Smooth muscle cell (in vitro differentiated cells): ENCODE results near the gene IL11RA. TPM values are rescaled to one million over a fixed set of nuclear protein-coding genes. Genes with fewer than 3 reads are reported as not detected.

Experiments
- DNase-seq: peaks from one replicate; lab custom pipeline; 2025; ENCODE audit not compliant: unreplicated experiment; lab: John Stamatoyannopoulos, UW
- H2AFZ ChIP-seq: fragments of 200-600 bp; sonication (generic); 2 replicates; pipeline ENCODE4 v1.6.0; 2016; ENCODE audit warnings: antibody characterized with exemption, low read depth, mild to moderate bottlenecking
- H3F3A ChIP-seq: fragments of 200-600 bp; sonication (generic); 2 replicates; pipeline ENCODE4 v1.6.0; 2017; ENCODE audit warnings: antibody characterized with exemption, low read depth
- H3K27ac ChIP-seq: fragments of 200-600 bp; sonication (generic); 2 replicates; pipeline ENCODE4 v1.5.1; 2016; ENCODE audit warnings: low read depth, mild to moderate bottlenecking
- H3K27me3 ChIP-seq: fragments of 200-600 bp; sonication (generic); 2 replicates; pipeline ENCODE4 v1.6.1; 2016; ENCODE audit warnings: low read depth, mild to moderate bottlenecking
- H3K36me3 ChIP-seq: fragments of 200-600 bp; sonication (generic); 2 replicates; pipeline ENCODE4 v1.5.1; 2016; ENCODE audit warnings: low read depth
- H3K4me1 ChIP-seq: fragments of 200-600 bp; sonication (generic); 2 replicates; pipeline ENCODE4 v1.5.1; 2016; ENCODE audit warnings: low read depth
- H3K4me2 ChIP-seq: fragments of 200-600 bp; sonication (generic); 2 replicates; pipeline ENCODE4 v1.6.0; 2016; ENCODE audit warnings: mild to moderate bottlenecking
- H3K4me3 ChIP-seq: fragments of 200-600 bp; sonication (generic); 2 replicates; pipeline ENCODE4 v1.5.1; 2016; ENCODE audit warnings: mild to moderate bottlenecking
- H3K79me2 ChIP-seq: fragments of 200-600 bp; sonication (generic); 2 replicates; pipeline ENCODE4 v1.6.0; 2016; ENCODE audit warnings: low read depth, mild to moderate bottlenecking
- H3K9ac ChIP-seq: fragments of 200-600 bp; sonication (generic); 2 replicates; pipeline ENCODE4 v1.6.0; 2016; ENCODE audit warnings: low read depth
- H3K9me3 ChIP-seq: fragments of 200-600 bp; sonication (generic); replicated peaks from 2 replicates; pipeline ENCODE4 v1.5.1; 2016; ENCODE audit warnings: low read depth
- H4K20me1 ChIP-seq: fragments of 200-600 bp; sonication (generic); 2 replicates; pipeline ENCODE4 v1.6.0; 2016; ENCODE audit warnings: low read depth
- CTCF ChIP-seq: fragments of 200-600 bp; sonication (generic); IDR thresholded peaks from 2 replicates; pipeline ENCODE4 v1.5.1; 2017; ENCODE audit warnings: borderline replicate concordance, mild to moderate bottlenecking, antibody characterized with exemption; ENCODE audit not compliant: insufficient read depth, poor library complexity, severe bottlenecking
- WGBS: methylation state at CpG from one replicate; pipeline ENCODE4 v1.1.7; 2016; ENCODE audit warnings: low lambda C conversion rate; 5-methylcytosine and 5-hydroxymethylcytosine counted together
- polyA plus RNA-seq: library from polyadenylated mRNA; unstranded; fragments of >200 nt; fragmentation: Nextera tagmentation; extraction: Ambion mirVana; gene quantifications from 2 replicates; pipeline ENCODE4 v1.2.1, GENCODE V29; 2016
- total RNA-seq: library from RNA; depleted of rRNA; stranded (reverse); fragments of >200 nt; gene quantifications from 2 replicates; pipeline ENCODE4 v1.2.3, GENCODE V29; 2014

The IL11RA gene
- total and polyA plus RNA-seq, 2 experiments from 2014 or later: 44.5 to 99.8 TPM

DNA sequence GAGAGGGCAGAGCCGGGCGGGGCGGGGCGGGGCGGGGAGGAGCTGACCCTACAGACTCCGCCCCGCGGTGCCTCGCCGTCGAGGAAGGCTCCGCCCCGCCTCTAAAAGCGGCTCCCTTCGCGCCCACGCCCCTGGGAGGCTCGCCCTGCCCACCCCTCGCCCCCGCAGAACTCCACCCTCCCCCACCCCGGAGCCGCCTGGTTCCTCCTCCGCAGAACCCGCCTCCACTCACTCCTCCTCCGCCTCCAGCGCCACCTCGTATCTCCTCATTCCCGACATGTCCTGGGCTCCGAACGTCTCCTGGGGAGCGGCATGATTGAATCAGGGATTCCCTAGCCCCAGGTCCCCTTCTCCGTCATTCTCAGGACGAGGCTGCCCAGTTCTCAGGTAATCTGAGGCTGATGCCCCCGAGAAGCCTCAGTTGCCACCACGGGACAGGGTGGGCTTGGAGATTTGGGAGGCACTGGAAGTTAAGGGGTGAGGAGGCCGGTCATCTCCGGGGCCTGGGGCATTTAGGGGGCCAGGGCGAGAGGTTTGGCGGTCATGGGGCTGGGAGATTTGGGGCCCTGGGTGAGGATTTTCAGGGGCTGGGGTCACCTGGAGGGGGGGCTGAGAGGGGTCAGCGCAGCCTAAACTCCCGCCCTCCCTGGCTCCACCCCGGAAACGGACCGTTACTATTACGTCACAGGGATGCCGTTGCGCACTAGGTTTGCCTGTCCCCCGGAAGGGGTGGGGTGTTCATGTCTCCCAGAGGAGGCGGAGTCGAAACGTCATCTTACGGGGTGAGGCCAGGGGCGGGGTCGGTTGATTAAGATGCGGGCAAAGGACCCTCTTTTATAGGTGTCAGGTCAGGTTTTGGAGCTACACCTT lies 13.6 kb downstream of the IL11RA start:
- H3K27ac ChIP-seq: peak overlapping the region; percentile 93
- peak; percentile 84 for DNase-seq
- H4K20me1 ChIP-seq: no peaks in the 10 kb centered on the region
- H2AFZ ChIP-seq: peak overlapping the region; percentile 56
- H3F3A ChIP-seq: peaks cover 8% of the 10 kb centered on the region
- H3K36me3 ChIP-seq: no peaks in the 10 kb centered on the region
- TF ChIP-seq CTCF: no peak
- peak overlapping the region; percentile 74 for H3K4me3 ChIP-seq
- peaks cover 5% of the 10 kb centered on the region for H3K79me2 ChIP-seq
- peaks cover 10% of the 10 kb centered on the region for H3K4me1 ChIP-seq
- peak overlapping the region; percentile 86 for H3K4me2 ChIP-seq
- H3K9ac ChIP-seq: peak overlapping the region; percentile 89
- H3K27me3 ChIP-seq: no peaks in the 10 kb centered on the region
- WGBS: 2% methylated on average over 29 of the region's 55 CpGs
- H3K9me3 ChIP-seq: no peaks in the 10 kb centered on the region

GRCh38 chr9:34669809-34670562 lies 18.0 kb downstream of the IL11RA start:
- Histone ChIP-seq H3K27me3 (no peaks in the 10 kb centered on the region), H3K9ac (no peak overlapping the region), H3K9me3 (no peaks in the 10 kb centered on the region), H3K4me3 (no peak overlapping the region), H2AFZ (no peak overlapping the region), H3K4me2 (no peak overlapping the region), H3K4me1 (peaks cover 5% of the 10 kb centered on the region), H3K36me3 (no peaks in the 10 kb centered on the region), H3K27ac (no peak overlapping the region), H3F3A (peaks cover 3% of the 10 kb centered on the region), H3K79me2 (peaks cover 5% of the 10 kb centered on the region), H4K20me1 (no peaks in the 10 kb centered on the region)
- TF ChIP-seq CTCF: no peak
- 95% methylated on average over 5 of the region's 5 CpGs for WGBS
- no peak for DNase-seq

GRCh38 chr9:34671307-34671706 lies 19.3 kb downstream of the IL11RA start:
- H3K4me3 ChIP-seq: no peak overlapping the region
- WGBS: 47% methylated on average over 1 of the region's 1 CpG

More at GRCh38 chr9:34671307-34671706, 19.3 kb downstream of the IL11RA start:
- Histone ChIP-seq H3K4me2 (no peak overlapping the region), H3K9ac (no peak overlapping the region), H3K79me2 (peaks cover 3% of the 10 kb centered on the region), H3K4me1 (peaks cover 3% of the 10 kb centered on the region), H3K27me3 (no peaks in the 10 kb centered on the region), H3K27ac (no peak overlapping the region), H3F3A (peaks cover 3% of the 10 kb centered on the region), H4K20me1 (no peaks in the 10 kb centered on the region), H3K36me3 (no peaks in the 10 kb centered on the region), H2AFZ (no peak overlapping the region), H3K9me3 (no peaks in the 10 kb centered on the region)
- no peak for DNase-seq
- no peak for TF ChIP-seq CTCF
